GM12864 (cell line): ENCODE measurements around the gene LTA.

Experiments
- DNase-seq: peaks from one replicate; pipeline ENCODE4 v3.0.0-alpha.2; 2011; ENCODE audit warnings: low read depth
- H3K4me3 ChIP-seq: 2 replicates; pipeline ENCODE4 v1.5.1; 2011; ENCODE audit warnings: mild to moderate bottlenecking, low read depth, low read length, control low read depth
- TF ChIP-seq, protein P1 (sequence below): IDR thresholded peaks from 2 replicates; pipeline ENCODE4 v1.5.1; 2011; ENCODE audit warnings: low read depth, mild to moderate bottlenecking, moderate library complexity, low read length, control low read depth, inconsistent platforms; ENCODE audit errors: missing control alignments

LTA gene

DNA sequence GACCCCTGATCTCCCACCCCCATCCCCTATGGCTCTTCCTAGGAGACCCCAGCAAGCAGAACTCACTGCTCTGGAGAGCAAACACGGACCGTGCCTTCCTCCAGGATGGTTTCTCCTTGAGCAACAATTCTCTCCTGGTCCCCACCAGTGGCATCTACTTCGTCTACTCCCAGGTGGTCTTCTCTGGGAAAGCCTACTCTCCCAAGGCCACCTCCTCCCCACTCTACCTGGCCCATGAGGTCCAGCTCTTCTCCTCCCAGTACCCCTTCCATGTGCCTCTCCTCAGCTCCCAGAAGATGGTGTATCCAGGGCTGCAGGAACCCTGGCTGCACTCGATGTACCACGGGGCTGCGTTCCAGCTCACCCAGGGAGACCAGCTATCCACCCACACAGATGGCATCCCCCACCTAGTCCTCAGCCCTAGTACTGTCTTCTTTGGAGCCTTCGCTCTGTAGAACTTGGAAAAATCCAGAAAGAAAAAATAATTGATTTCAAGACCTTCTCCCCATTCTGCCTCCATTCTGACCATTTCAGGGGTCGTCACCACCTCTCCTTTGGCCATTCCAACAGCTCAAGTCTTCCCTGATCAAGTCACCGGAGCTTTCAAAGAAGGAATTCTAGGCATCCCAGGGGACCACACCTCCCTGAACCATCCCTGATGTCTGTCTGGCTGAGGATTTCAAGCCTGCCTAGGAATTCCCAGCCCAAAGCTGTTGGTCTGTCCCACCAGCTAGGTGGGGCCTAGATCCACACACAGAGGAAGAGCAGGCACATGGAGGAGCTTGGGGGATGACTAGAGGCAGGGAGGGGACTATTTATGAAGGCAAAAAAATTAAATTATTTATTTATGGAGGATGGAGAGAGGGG, 1.4 kb downstream of the LTA start:
- TF ChIP-seq, protein P1, sequence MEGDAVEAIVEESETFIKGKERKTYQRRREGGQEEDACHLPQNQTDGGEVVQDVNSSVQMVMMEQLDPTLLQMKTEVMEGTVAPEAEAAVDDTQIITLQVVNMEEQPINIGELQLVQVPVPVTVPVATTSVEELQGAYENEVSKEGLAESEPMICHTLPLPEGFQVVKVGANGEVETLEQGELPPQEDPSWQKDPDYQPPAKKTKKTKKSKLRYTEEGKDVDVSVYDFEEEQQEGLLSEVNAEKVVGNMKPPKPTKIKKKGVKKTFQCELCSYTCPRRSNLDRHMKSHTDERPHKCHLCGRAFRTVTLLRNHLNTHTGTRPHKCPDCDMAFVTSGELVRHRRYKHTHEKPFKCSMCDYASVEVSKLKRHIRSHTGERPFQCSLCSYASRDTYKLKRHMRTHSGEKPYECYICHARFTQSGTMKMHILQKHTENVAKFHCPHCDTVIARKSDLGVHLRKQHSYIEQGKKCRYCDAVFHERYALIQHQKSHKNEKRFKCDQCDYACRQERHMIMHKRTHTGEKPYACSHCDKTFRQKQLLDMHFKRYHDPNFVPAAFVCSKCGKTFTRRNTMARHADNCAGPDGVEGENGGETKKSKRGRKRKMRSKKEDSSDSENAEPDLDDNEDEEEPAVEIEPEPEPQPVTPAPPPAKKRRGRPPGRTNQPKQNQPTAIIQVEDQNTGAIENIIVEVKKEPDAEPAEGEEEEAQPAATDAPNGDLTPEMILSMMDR = no peak
- no peak for DNase-seq
- peak overlapping the region; percentile 55 for H3K4me3 ChIP-seq

DNA sequence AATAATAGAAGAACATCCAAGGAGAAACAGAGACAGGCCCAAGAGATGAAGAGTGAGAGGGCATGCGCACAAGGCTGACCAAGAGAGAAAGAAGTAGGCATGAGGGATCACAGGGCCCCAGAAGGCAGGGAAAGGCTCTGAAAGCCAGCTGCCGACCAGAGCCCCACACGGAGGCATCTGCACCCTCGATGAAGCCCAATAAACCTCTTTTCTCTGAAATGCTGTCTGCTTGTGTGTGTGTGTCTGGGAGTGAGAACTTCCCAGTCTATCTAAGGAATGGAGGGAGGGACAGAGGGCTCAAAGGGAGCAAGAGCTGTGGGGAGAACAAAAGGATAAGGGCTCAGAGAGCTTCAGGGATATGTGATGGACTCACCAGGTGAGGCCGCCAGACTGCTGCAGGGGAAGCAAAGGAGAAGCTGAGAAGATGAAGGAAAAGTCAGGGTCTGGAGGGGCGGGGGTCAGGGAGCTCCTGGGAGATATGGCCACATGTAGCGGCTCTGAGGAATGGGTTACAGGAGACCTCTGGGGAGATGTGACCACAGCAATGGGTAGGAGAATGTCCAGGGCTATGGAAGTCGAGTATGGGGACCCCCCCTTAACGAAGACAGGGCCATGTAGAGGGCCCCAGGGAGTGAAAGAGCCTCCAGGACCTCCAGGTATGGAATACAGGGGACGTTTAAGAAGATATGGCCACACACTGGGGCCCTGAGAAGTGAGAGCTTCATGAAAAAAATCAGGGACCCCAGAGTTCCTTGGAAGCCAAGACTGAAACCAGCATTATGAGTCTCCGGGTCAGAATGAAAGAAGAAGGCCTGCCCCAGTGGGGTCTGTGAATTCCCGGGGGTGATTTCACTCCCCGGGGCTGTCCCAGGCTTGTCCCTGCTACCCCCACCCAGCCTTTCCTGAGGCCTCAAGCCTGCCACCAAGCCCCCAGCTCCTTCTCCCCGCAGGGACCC, 2.3 kb downstream of the LTA start:
- peak overlapping the region; percentile 79 for H3K4me3 ChIP-seq
- DNase-seq = no peak
- TF ChIP-seq, protein P1 = peak; percentile 10

DNA sequence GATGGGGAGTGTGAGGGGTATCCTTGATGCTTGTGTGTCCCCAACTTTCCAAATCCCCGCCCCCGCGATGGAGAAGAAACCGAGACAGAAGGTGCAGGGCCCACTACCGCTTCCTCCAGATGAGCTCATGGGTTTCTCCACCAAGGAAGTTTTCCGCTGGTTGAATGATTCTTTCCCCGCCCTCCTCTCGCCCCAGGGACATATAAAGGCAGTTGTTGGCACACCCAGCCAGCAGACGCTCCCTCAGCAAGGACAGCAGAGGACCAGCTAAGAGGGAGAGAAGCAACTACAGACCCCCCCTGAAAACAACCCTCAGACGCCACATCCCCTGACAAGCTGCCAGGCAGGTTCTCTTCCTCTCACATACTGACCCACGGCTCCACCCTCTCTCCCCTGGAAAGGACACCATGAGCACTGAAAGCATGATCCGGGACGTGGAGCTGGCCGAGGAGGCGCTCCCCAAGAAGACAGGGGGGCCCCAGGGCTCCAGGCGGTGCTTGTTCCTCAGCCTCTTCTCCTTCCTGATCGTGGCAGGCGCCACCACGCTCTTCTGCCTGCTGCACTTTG, 3.3 kb downstream of the LTA start, which contains the start of gene TNF:
TSS of gene TNF (plus strand) at position 231 of the 567 bp plus-strand sequence. CDS start at position 408, 177 bp downstream.
- TF ChIP-seq, protein P1 = no peak
- peak; percentile 71 for DNase-seq
- H3K4me3 ChIP-seq = peak within 1 kb of the TSS; percentile 79

DNA sequence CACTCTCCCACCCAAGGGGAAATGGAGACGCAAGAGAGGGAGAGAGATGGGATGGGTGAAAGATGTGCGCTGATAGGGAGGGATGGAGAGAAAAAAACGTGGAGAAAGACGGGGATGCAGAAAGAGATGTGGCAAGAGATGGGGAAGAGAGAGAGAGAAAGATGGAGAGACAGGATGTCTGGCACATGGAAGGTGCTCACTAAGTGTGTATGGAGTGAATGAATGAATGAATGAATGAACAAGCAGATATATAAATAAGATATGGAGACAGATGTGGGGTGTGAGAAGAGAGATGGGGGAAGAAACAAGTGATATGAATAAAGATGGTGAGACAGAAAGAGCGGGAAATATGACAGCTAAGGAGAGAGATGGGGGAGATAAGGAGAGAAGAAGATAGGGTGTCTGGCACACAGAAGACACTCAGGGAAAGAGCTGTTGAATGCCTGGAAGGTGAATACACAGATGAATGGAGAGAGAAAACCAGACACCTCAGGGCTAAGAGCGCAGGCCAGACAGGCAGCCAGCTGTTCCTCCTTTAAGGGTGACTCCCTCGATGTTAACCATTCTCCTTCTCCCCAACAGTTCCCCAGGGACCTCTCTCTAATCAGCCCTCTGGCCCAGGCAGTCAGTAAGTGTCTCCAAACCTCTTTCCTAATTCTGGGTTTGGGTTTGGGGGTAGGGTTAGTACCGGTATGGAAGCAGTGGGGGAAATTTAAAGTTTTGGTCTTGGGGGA, 4.0 kb downstream of the LTA start:
- H3K4me3 ChIP-seq = peak overlapping the region; percentile 79
- DNase-seq = no peak
- TF ChIP-seq, protein P1 = no peak

DNA sequence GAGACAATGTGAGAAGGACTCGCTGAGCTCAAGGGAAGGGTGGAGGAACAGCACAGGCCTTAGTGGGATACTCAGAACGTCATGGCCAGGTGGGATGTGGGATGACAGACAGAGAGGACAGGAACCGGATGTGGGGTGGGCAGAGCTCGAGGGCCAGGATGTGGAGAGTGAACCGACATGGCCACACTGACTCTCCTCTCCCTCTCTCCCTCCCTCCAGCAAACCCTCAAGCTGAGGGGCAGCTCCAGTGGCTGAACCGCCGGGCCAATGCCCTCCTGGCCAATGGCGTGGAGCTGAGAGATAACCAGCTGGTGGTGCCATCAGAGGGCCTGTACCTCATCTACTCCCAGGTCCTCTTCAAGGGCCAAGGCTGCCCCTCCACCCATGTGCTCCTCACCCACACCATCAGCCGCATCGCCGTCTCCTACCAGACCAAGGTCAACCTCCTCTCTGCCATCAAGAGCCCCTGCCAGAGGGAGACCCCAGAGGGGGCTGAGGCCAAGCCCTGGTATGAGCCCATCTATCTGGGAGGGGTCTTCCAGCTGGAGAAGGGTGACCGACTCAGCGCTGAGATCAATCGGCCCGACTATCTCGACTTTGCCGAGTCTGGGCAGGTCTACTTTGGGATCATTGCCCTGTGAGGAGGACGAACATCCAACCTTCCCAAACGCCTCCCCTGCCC, 4.9 kb downstream of the LTA start:
- TF ChIP-seq, protein P1 = no peak
- peak overlapping the region; percentile 79 for H3K4me3 ChIP-seq
- DNase-seq = no peak
